DOHH2 (cell line): ENCODE measurements around the gene FLYWCH2.
A peak's percentile ranks its signal among the peaks of the same experiment; 100 is the strongest.

Source experiments
- H3F3A ChIP-seq: fragments of 200-600 bp; sonication (generic), shearing (Covaris generic); 2 replicates; pipeline ENCODE4 v1.6.0; 2016; ENCODE audit warnings: antibody characterized with exemption, mild to moderate bottlenecking; ENCODE audit not compliant: control insufficient read depth, insufficient read depth
- H3K27ac ChIP-seq: fragments of 200-600 bp; sonication (generic); 2 replicates; pipeline ENCODE4 v1.5.1; 2014; ENCODE audit warnings: low read depth, mild to moderate bottlenecking, low read length, moderate library complexity
- H3K27me3 ChIP-seq: fragments of 200-600 bp; sonication (generic); 2 replicates; pipeline ENCODE4 v1.6.1; 2014; ENCODE audit warnings: mild to moderate bottlenecking, low read length, mixed read lengths; ENCODE audit not compliant: control insufficient read depth
- H3K36me3 ChIP-seq: fragments of 200-600 bp; sonication (generic); 2 replicates; pipeline ENCODE4 v1.6.1; 2014; ENCODE audit warnings: mild to moderate bottlenecking, low read length, moderate library complexity, mixed read lengths; ENCODE audit not compliant: control insufficient read depth
- H3K4me1 ChIP-seq: fragments of 200-600 bp; sonication (generic); 2 replicates; pipeline ENCODE4 v1.6.1; 2014; ENCODE audit warnings: mild to moderate bottlenecking, low read length, mixed read lengths; ENCODE audit not compliant: control insufficient read depth
- H3K4me2 ChIP-seq: fragments of 200-600 bp; sonication (generic); 2 replicates; pipeline ENCODE4 v1.6.0; 2014; ENCODE audit warnings: mild to moderate bottlenecking, low read length, moderate library complexity
- H3K4me3 ChIP-seq: fragments of 200-600 bp; sonication (generic); 2 replicates; pipeline ENCODE4 v1.5.1; 2014; ENCODE audit warnings: mild to moderate bottlenecking, low read length, mixed read lengths
- H3K79me2 ChIP-seq: fragments of 200-600 bp; sonication (generic); 2 replicates; pipeline ENCODE4 v1.6.1; 2014; ENCODE audit warnings: mild to moderate bottlenecking, low read length, mixed read lengths; ENCODE audit not compliant: control insufficient read depth
- H3K9me2 ChIP-seq: fragments of 200-600 bp; sonication (generic); replicated peaks from 2 replicates; pipeline ENCODE4 v1.6.1; 2014; ENCODE audit warnings: mild to moderate bottlenecking, low read length, mixed read lengths; ENCODE audit not compliant: control insufficient read depth
- H3K9me3 ChIP-seq: fragments of 200-600 bp; sonication (generic); 2 replicates; pipeline ENCODE4 v1.6.1; 2014; ENCODE audit warnings: antibody characterized with exemption, low read length, mixed read lengths; ENCODE audit not compliant: control insufficient read depth, insufficient read depth
- H4K20me1 ChIP-seq: fragments of 200-600 bp; sonication (generic); 2 replicates; pipeline ENCODE4 v1.6.0; 2014; ENCODE audit warnings: low read depth, mild to moderate bottlenecking, antibody characterized with exemption, low read length, moderate library complexity; ENCODE audit not compliant: control insufficient read depth, insufficient read depth
- CTCF ChIP-seq: fragments of 200-600 bp; sonication (generic); IDR thresholded peaks from one replicate; pipeline ENCODE4 v1.5.1; 2014; ENCODE audit warnings: antibody characterized with exemption, mild to moderate bottlenecking, low read depth, low read length; ENCODE audit not compliant: poor library complexity, severe bottlenecking
- EZH2phosphoT487 ChIP-seq: fragments of 200-600 bp; sonication (generic); IDR thresholded peaks from 2 replicates; pipeline ENCODE4 v1.6.1; 2017; ENCODE audit warnings: borderline replicate concordance, mild to moderate bottlenecking, antibody characterized with exemption, low read length, moderate library complexity, mixed read lengths

Gene FLYWCH2

GRCh38 chr16:2881783-2882649 is 999 bp upstream of the FLYWCH2 start:
- Histone ChIP-seq H3K79me2 (peaks cover 11% of the 10 kb centered on the region), H3K27ac (no peak overlapping the region), H3F3A (no peaks in the 10 kb centered on the region)

DNA sequence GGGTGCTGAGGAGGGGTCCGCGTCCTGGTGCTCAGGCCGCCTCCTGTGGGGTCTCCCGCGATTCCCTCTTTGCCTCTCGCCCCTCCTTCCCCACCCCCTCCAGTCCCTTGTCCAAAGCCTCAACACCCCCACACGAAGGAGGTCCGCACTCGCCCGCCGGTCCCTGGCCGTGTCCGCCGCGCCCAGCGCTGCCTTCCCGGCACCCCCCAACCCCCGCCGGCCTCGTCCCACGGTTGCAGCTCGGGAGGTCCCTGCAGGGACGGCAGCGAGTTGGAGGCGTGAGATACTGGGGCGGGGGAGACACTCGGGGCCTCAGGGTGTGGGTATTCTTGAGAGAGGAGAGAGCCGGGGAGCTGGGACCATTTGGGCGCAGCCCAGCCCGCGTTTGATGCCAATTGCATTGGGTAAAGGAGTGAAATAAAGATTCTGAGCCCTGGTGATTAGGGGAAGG is 468 bp downstream of the FLYWCH2 start:
- H3K4me2 ChIP-seq = peak overlapping the region; percentile 95
- no peaks in the 10 kb centered on the region for H4K20me1 ChIP-seq
- H3K9me2 ChIP-seq = no peaks in the 10 kb centered on the region
- H3K79me2 ChIP-seq = peaks cover 11% of the 10 kb centered on the region
- H3K27me3 ChIP-seq = no peaks in the 10 kb centered on the region
- no peak overlapping the region for H3K27ac ChIP-seq
- no peaks in the 10 kb centered on the region for H3F3A ChIP-seq
- no peaks in the 10 kb centered on the region for H3K36me3 ChIP-seq
- peak overlapping the region; percentile 94 for H3K4me3 ChIP-seq
- peaks cover 13% of the 10 kb centered on the region for H3K9me3 ChIP-seq
- peaks cover 11% of the 10 kb centered on the region for H3K4me1 ChIP-seq
- no peak for TF ChIP-seq EZH2phosphoT487
- TF ChIP-seq CTCF = no peak

More at GRCh38 chr16:2881783-2882649, 999 bp upstream of the FLYWCH2 start:
- no peaks in the 10 kb centered on the region for H4K20me1 ChIP-seq
- H3K4me2 ChIP-seq = peak overlapping the region; percentile 95
- H3K9me3 ChIP-seq = peaks cover 13% of the 10 kb centered on the region
- H3K36me3 ChIP-seq = no peaks in the 10 kb centered on the region
- H3K4me3 ChIP-seq = peak overlapping the region; percentile 94
- no peaks in the 10 kb centered on the region for H3K9me2 ChIP-seq
- H3K4me1 ChIP-seq = peaks cover 11% of the 10 kb centered on the region
- TF ChIP-seq EZH2phosphoT487 (no peak), CTCF (no peak)
- H3K27me3 ChIP-seq = no peaks in the 10 kb centered on the region

- no peak for TF ChIP-seq EZH2phosphoT487
- no peak for TF ChIP-seq CTCF
- Histone ChIP-seq H3K9me3 (peaks cover 13% of the 10 kb centered on the region), H3K4me2 (peak overlapping the region; percentile 95), H3K4me1 (peaks cover 11% of the 10 kb centered on the region), H3K9me2 (no peaks in the 10 kb centered on the region), H3K36me3 (no peaks in the 10 kb centered on the region), H3K79me2 (peaks cover 11% of the 10 kb centered on the region), H3K4me3 (peak overlapping the region; percentile 94), H3K27me3 (no peaks in the 10 kb centered on the region), H3K27ac (no peak overlapping the region), H3F3A (no peaks in the 10 kb centered on the region), H4K20me1 (no peaks in the 10 kb centered on the region)
These were observed 1.0 kb downstream of the FLYWCH2 start for GRCh38 chr16:2884041-2884451.
